ENCODE data around the gene PNPLA7. TPM values are rescaled to one million over a fixed set of nuclear protein-coding genes. Genes with fewer than 3 reads are reported as not detected.

PNPLA7 gene
- total RNA-seq, 1 experiment from 2014 or later: 1.3 TPM

GRCh38 chr9:137458194-137459151 lies 91.7 kb downstream of the PNPLA7 start (continued):
- TF ChIP-seq ATF6 (CRISPR knock-in tag; IDR thresholded peaks at IDR 0.05): no peak
- TF ChIP-seq SMAD3 (CRISPR knock-in tag; IDR thresholded peaks at IDR 0.05; ENCODE audit: borderline replicate concordance): no peak
- TF ChIP-seq HMGXB4 (CRISPR knock-in tag; IDR thresholded peaks at IDR 0.05): peak; percentile 52
- no peak for TF ChIP-seq EMX1 (CRISPR knock-in tag; IDR thresholded peaks at IDR 0.05)

- peaks cover 6% of the 10 kb centered on the region for H3K4me1 Mint-ChIP-seq
- H3K36me3 Mint-ChIP-seq: peaks cover 3% of the 10 kb centered on the region; the same call in 1 of the 2 replicates
- ATAC-seq (no peak), DNase-seq (ENCODE audit: low spot score) (no peak)
- H3K4me3 Mint-ChIP-seq: peak overlapping the region; percentile 33
- H3K27ac Mint-ChIP-seq: no peak overlapping the region
- CTCF ChIA-PET: interaction anchor here (1.0 to 1.6 kb wide), 2 partner anchors 12 to 171 kb away, joined by 3 to 5 read pairs; no protein-coding TSS in a partner anchor
- POLR2A ChIA-PET: no interaction called here
- H3K9me3 Mint-ChIP-seq: no peaks in the 10 kb centered on the region
- TF ChIP-seq ERG (CRISPR knock-in tag; IDR thresholded peaks at IDR 0.05): no peak
- no peak for TF ChIP-seq FOXP1 (CRISPR knock-in tag; IDR thresholded peaks at IDR 0.05; ENCODE audit: borderline replicate concordance)
- TF ChIP-seq ATF1 (CRISPR knock-in tag; IDR thresholded peaks at IDR 0.05): no peak
- TF ChIP-seq STAT6 (CRISPR knock-in tag; conservative IDR thresholded peaks at IDR 0.05; ENCODE audit: low read depth): no peak
- TF ChIP-seq TCF7 (CRISPR knock-in tag; IDR thresholded peaks at IDR 0.05; ENCODE audit: low read depth): no peak
- no peak for TF ChIP-seq E2F4 (CRISPR knock-in tag; IDR thresholded peaks at IDR 0.05; ENCODE audit: borderline replicate concordance, low read depth)
- no peak for TF ChIP-seq ZNF396 (CRISPR knock-in tag; IDR thresholded peaks at IDR 0.05; ENCODE audit: borderline replicate concordance)
- TF ChIP-seq ATF6 (CRISPR knock-in tag; IDR thresholded peaks at IDR 0.05): no peak
- TF ChIP-seq GTF2I (CRISPR knock-in tag; conservative IDR thresholded peaks at IDR 0.05): no peak
- TF ChIP-seq NFYB (CRISPR knock-in tag; conservative IDR thresholded peaks at IDR 0.05; ENCODE audit: low read depth): no peak
- no peaks in the 10 kb centered on the region for H3K27me3 Mint-ChIP-seq (ENCODE audit: low read depth)
These were observed 92.6 kb downstream of the PNPLA7 start for GRCh38 chr9:137457406-137458193.
